ENCODE measurements around the gene DNAI1. TPM values are rescaled to one million over a fixed set of nuclear protein-coding genes. Genes with fewer than 3 reads are reported as not detected.
"Not testable (repeated sequence)": the region's sequence is repeated elsewhere in the genome, so short reads cannot be mapped to it uniquely, and the experiment has no call there.

The DNAI1 gene
- total RNA-seq: not detected

- DNase-seq (ENCODE audit: low read depth in 2 of 3, low spot score in 2 of 3): peak; percentile 97 to 99 (median 99)
Observed at GRCh38 chr9:34458013-34458958, at the start of gene DNAI1, which contains the start of gene FAM219A. Gene DNAI1 (plus strand): TSS chr9:34458805. CDS start chr9:34459006, 201 bp downstream. Gene FAM219A (minus strand): TSS chr9:34458570. CDS start chr9:34458263, 307 bp downstream.

GRCh38 chr9:34409154-34409553 is 49.5 kb upstream of the DNAI1 start:
- no peak for DNase-seq (ENCODE audit: low read depth in 2 of 3, low spot score in 2 of 3)

GRCh38 chr9:34412336-34412735 is 46.3 kb upstream of the DNAI1 start:
- no peak for DNase-seq (ENCODE audit: low read depth in 2 of 3, low spot score in 2 of 3)

GRCh38 chr9:34413231-34413852 is 45.3 kb upstream of the DNAI1 start:
- peak in 2 of 3 donors; percentile 25 to 73 for DNase-seq (ENCODE audit: low read depth in 2 of 3, low spot score in 2 of 3)

- no peak for DNase-seq (ENCODE audit: low read depth in 2 of 3, low spot score in 2 of 3)
Observed at GRCh38 chr9:34417734-34418133, 40.9 kb upstream of the DNAI1 start.

- DNase-seq (ENCODE audit: low read depth in 2 of 3, low spot score in 2 of 3): no peak
Observed at GRCh38 chr9:34419716-34420504, 38.7 kb upstream of the DNAI1 start.

GRCh38 chr9:34426347-34427074 is 32.1 kb upstream of the DNAI1 start:
- DNase-seq (ENCODE audit: low read depth in 2 of 3, low spot score in 2 of 3): no peak

GRCh38 chr9:34428325-34428958 is 30.2 kb upstream of the DNAI1 start:
- DNase-seq (ENCODE audit: low read depth in 2 of 3, low spot score in 2 of 3): no peak

GRCh38 chr9:34430843-34431437 is 27.7 kb upstream of the DNAI1 start:
- DNase-seq (ENCODE audit: low read depth in 2 of 3, low spot score in 2 of 3): peak in 2 of 3 donors; percentile 53 to 71

- no peak for DNase-seq (ENCODE audit: low read depth in 2 of 3, low spot score in 2 of 3)
Observed at GRCh38 chr9:34431667-34432066, 26.9 kb upstream of the DNAI1 start.

- DNase-seq (ENCODE audit: low read depth in 2 of 3, low spot score in 2 of 3): peak; percentile 48 to 90 (median 67)
Observed at GRCh38 chr9:34437006-34437925, 21.3 kb upstream of the DNAI1 start.

GRCh38 chr9:34437926-34438307 is 20.7 kb upstream of the DNAI1 start:
- DNase-seq (ENCODE audit: low read depth in 2 of 3, low spot score in 2 of 3): not testable (repeated sequence)

- DNase-seq (ENCODE audit: low read depth in 2 of 3, low spot score in 2 of 3): not testable (repeated sequence)
Observed at GRCh38 chr9:34438465-34438864, 20.1 kb upstream of the DNAI1 start.

- no peak for DNase-seq (ENCODE audit: low read depth in 2 of 3, low spot score in 2 of 3)
Observed at GRCh38 chr9:34440017-34440416, 18.6 kb upstream of the DNAI1 start.

- DNase-seq (ENCODE audit: low read depth in 2 of 3, low spot score in 2 of 3): no peak
Observed at GRCh38 chr9:34442770-34443169, 15.8 kb upstream of the DNAI1 start.

- DNase-seq (ENCODE audit: low read depth in 2 of 3, low spot score in 2 of 3): no peak
Observed at GRCh38 chr9:34443533-34443932, 15.1 kb upstream of the DNAI1 start.

GRCh38 chr9:34443976-34444375 is 14.6 kb upstream of the DNAI1 start:
- no peak for DNase-seq (ENCODE audit: low read depth in 2 of 3, low spot score in 2 of 3)

- DNase-seq (ENCODE audit: low read depth in 2 of 3, low spot score in 2 of 3): no peak
Observed at GRCh38 chr9:34446468-34446891, 12.1 kb upstream of the DNAI1 start.
